ENCODE measurements around the gene FKTN.
"Not testable (repeated sequence)": the region's sequence is repeated elsewhere in the genome, so short reads cannot be mapped to it uniquely, and the experiment has no call there.

FKTN gene

DNA sequence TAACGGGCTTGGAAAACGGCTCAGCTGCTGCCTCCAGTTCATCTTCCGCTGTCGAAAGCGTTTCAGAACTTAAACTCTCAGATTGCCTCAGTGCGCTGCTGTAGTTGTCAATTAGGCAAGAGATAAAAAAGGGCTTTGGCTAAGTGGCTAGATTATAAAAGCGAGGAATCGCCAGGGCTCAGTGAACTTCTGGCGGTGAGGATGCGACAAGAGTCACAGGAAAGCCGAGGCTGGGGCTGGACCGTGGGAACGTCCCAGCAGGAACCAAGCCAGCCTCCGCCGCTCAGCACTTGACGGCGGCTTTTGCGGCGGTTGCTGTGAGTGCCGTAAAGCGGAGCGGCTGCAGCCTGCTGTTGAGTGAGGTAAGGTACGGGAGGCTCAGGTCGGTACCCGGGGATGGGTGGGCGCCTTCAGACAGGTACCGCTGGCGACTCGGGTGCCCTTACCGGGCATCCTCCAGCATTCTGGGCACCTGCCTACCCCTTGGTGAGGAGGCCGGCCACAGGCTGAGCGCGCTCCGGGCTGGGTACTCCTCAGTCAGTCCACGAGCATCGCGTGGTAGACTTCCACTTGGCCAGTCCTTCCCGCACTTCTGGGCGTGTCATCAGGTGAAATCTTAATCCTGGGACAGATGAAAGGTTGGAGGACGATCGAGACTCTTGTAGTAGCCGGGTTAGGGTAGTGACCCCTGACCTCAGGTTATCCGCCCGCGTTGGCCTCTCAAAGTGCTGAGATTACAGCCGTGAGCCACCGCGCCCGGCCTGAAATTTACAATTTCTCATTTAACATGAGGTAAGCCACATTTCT is at the start of gene FKTN:
TSS of gene FKTN (plus strand) at position 328 of the 807 bp plus-strand sequence. CDS start 16,902 bp downstream, outside the sequence.
- DNase-seq = peak; percentile 88 to 91

DNA sequence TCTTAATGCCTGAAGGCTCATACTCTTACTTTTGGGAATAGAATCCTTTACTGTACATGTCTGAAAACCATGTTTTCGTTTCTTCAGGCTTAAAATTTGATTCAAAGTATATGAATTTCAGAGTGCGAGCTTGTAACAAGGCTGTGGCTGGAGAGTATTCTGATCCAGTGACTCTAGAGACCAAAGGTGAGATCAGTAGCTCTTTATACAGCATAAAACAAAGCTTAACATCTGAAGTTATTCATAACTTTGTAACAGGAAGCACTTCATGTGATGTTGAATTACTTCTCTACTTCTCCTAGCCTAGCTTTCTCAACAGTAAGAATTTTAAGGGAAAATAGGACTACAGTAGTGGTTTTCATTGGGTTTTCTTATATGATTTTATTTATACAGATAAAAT is 49.4 kb upstream of the FKTN start:
- DNase-seq = peak; percentile 29 to 36

DNA sequence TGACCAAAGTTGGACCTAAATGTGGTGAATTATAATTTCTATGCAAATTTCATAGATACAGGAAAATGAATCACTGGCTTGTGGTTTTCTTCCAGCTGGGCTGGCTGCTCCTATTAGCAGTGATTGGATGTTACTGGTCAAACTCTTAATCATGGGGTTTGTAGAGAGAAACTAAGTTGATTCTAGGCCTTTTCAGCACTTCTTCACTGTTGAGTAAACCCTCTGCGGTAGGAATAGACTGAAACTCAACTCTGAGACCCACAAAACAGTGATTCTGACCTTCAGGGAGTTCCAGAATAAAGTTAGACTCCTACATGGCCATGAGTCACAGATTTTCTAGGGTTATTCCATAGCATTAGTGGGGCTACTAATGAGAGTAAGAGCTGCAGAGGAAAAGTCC is 47.9 kb upstream of the FKTN start:
- DNase-seq = peak; percentile 84 to 95

DNA sequence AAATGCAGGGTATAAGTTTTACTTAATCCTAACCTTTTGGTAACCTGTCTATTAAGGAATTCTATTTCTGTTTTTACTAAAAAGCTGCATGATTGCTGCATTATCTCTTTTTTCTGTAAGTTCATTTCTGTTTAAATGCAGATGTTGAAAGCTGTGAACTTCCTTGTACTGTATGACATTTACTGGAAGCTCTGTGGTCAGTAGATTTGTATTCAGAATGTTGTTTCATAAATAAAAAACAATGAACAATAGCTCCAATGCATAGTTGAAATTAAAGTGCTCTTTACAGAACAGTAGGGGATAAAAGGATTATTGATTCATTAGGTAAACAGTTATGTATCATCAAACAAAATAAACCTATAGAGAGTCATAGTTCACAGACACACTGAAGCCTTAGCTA is 46.5 kb upstream of the FKTN start:
- peak; percentile 57 to 60 for DNase-seq

DNA sequence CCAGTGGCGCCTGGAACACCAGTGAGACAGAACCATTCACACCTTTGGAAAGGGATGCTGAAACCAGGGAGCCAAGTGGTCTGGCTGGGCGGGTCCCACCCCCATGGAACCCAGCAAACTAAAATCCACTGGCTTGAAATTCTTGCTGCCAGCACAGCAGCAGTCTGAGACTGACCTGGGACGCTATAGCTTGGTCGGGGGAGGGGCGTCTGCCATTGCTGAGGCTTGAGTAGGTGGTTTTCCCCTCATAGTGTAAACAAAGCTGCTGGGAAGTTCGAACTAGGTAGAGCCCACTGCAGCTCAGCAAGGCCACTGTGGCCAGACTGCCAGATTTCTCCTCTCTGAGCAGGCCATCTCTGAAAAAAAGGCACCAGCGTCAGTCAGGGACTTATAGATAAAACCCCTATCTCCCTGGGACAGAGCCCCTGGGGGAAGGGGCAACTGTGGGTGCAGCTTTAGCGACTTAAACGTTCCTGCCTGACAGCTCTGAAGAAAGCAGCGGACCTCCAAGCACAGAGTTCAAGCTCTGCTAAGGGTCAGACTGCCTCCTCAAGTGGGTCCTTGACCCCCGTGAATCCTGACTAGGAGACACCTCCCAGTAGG is 42.0 kb upstream of the FKTN start:
- DNase-seq = no peak

DNA sequence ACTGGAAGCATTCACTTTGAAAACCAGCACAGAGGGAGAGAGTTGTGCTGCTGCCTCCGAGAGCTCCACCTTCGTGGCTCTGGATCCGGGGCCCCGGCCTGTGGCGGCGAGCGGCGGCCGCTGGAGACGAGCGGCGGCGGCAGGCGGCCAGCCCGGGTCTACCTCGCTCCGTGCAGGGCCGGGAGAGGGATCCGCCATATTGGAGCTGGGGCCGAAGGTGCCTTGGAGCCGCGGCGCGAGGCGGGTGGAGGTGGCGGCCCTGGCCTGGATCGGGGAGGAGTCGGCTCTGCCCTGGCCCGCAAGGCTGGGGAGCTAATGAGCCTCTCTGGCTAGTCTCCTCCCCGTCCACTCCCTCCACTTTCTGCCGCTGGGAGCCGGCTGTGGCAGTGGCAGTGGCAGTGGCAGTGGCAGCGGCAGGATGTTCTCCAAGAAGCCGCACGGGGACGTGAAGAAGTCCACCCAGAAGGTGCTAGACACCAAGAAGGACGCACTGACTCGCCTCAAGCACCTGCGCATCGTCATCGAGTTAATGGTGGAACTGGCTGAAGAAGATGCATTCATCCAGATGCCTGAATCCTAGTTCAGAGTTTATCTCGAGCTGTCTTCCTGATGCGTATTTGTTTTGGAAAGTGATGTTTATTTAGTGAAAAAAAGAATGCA is 38.1 kb upstream of the FKTN start:
- not testable (repeated sequence) for DNase-seq

DNA sequence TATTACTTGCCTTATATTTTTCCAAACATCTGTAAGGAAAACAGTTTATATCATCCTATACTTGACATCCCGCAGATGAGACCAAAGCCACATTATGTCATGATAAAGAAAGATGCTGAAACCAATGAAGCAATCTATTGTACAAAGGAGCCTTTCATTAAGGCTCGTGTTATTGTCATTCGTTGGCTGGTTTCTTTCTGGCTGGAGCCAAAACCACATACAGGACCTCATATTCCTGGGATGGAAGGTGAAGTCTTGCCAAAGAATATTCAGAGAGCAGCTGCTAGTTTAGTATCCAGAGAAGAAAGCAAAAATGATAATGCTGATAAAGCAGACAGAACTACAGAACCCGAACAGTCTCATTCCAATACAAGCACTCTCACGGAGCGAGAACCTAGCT is 36.9 kb upstream of the FKTN start:
- DNase-seq = not testable (repeated sequence)

DNA sequence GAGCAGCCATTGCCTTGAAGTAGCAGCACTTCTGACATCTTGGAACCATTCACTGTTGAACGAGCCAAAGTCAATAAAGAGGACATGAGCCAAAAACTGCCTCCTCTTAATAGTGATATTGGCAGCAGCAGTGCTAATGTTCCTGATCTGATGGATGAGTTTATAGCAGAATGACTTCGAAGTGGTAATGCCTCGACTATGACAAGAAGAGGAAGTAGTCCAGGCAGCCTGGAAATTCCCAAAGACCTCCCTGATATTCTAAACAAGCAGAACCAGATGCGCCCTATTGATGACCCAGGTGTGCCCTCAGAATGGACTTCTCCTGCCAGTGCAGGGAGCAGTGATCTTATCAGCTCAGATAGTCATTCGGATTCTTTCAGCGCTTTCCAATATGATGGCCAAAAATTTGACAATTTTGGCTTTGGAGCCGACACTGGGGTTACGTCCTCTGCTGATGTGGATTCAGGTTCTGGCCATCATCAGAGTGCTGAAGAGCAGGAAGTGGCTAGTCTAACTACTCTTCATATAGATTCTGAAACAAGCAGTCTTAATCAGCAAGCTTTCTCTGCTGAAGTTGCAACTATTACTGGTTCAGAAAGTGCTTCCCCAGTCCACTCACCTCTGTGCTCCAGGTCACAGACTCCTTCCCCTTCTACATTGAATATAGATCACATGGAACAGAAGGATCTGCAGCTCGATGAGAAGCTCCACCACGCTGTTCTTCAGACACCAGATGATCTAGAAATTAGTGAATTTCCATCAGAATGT is 35.1 kb upstream of the FKTN start:
- DNase-seq = not testable (repeated sequence)

DNA sequence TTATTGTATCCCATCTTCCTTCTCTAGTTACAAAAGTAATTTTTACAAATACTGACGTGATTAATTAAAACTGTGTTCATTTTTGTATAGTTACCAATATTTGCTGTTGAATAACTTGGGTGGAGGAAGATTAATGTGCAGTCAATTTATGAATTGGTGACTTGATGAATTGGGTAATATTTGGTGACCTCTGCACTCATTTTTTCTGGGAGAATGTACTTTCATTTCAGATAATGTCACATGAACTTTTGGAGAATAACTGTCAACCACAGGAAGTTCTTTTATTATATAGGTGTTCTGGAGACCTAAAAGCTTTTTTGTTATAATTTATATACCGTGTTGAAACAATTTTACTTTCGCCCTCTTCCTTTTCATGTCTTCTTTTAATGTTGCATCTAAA is 26.4 kb upstream of the FKTN start:
- no peak for DNase-seq

DNA sequence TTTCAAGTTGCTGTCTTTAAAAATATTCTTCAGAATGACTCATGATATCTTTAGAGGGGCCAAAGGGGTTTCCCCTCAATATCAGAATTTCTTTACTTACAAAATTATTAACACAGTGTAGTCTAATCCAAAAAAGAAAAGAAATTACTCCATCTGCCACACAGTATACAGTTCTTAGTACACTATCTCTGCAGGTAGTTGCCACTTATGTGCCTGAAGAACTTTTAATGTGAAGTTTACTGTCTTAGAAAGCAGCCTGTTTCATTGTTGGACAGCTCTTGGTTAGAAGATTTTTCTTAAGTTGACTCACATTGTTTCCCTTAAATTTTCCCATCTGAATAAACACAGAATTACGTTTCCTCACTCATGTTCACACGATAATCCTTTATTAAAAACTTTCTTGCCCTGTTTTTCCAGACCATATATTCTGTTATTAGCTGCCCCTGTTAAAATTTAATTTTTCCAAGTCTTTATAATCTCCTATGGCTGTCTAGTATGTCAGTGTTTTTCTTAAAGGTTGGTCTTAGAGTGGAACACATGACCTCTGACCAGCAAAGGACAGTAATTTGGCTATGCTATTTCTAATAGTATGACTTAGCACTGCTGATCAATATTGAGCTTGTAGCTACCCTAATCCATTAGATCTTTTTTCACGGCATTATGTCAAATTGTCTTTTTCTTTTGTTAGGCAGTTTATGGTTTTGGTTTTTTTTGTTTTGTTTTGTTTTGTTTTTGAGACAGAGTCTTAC is 21.8 kb upstream of the FKTN start:
- DNase-seq = no peak

DNA sequence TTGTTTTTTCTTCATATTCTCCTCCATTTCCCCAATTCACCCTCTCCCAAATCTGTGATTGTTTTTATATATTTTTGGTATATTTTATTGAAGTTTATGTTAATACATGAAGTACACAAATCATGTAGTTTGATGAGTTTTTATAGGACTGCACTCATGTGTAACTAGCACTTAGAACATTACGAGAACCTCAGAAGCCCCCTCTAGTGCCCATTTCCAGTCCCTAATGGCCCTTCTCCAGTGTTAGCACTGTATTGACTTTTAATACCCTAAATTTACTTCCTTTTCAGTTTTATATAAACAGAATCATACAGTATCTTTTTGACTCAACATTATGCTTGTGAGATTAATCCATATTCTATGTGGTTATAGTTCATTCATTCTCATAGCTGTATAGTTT is 18.5 kb upstream of the FKTN start:
- DNase-seq = peak in 1 of 2 donors; percentile 17

DNA sequence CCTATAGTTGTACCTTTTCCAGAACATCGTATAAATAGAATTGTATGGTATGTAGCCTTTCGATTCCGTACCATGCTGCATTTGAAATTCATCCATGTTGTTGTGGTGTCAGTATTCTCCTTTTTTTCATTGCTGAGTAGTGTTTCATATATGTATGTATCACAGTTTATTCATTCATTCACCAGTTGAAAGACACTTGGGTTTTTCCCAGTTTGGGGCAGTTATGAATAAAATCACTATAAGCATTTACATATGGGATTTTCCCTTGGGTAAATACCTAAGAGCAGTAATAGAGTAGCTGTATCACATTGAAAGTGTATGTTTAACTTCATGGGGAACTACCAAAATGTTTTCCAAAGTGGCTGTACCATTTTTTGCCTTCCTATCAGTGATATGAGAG is 16.1 kb upstream of the FKTN start:
- peak; percentile 36 to 64 for DNase-seq

DNA sequence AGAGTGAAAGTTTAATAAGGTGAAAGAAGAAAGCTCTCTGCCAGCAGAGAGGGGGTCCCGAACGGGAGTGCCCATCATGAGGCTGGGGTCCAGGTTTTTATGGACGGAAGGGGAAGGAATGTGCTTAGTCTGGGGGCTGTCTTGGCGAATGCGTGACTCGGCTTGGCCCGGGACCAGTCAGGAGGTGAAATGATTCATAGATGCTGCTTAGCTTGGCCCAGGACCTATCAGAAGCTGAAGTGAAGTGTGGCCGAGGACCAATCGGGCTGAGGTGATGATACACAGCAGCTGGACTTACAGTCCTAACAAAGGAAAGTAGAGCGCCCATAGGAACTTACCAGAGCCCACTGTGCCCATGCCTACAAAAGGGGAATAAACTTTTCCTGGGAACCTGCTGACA is 3.9 kb upstream of the FKTN start:
- no peak for DNase-seq

DNA sequence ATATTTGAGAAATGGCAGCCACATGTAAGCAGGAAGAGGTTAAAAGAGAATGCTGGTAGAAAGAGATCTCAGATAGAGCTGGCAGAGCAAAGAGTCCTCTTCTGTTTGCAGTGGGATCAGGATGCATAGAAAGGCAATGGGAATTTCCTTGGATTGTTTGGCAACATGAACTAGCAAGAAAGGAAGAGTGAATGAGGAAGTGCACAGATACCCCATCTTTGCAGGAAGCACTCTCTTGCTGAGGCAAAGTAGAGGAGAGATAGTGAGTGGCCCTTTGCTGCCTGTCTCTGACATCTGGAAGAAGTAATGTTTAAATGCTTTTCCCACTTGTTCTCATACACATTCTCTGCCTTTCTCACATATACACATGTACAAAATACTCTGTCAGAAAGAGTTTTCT is 14.5 kb downstream of the FKTN start:
- no peak for DNase-seq

DNA sequence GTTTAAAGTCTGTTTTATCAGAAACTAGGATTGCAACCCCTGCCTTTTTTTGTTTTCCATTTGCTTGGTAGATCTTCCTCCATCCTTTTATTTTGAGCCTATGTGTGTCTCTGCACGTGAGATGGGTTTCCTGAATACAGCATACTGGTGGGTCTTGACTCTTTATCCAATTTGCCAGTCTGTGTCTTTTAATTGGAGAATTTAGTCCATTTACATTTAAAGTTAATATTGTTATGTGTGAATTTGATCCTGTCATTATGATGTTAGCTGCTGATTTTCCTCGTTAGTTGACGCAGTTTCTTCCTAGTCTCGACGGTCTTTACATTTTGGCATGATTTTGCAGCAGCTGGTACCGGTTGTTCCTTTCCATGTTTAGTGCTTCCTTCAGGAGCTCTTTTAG is 22.0 kb downstream of the FKTN start:
- DNase-seq = not testable (repeated sequence)

DNA sequence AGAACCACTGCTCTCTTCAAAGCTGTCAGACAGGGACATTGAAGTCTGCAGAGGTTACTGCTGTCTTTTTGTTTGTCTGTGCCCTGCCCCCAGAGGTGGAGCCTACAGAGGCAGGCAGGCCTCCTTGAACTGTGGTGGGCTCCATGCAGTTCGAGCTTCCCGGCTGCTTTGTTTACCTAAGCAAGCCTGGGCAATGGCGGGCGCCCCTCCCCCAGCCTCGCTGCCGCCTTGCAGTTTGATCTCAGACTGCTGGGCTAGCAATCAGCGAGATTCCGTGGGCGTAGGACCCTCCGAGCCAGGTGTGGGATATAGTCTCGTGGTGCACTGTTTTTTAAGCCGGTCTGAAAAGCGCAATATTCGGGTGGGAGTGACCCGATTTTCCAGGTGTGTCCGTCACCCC is 23.6 kb downstream of the FKTN start:
- DNase-seq = not testable (repeated sequence)

DNA sequence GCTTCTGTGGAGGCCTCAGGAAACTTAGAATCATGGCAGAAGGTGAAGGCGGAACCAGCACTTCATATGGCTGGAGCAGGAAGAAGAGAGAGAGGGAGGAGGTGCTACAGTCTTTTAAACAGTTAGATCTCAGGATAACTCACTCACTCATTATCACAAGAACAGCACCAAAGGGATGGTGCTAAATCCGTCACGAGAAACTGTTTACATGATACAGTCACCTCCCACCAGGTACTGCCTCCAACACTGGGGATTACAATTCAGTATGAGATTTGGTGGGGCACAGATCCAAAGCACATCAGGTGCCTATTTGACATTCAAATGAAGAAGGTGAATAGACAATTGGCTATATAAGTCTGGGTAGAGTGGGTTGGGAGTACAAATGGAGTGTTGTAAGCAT is 35.2 kb downstream of the FKTN start:
- no peak for DNase-seq

DNA sequence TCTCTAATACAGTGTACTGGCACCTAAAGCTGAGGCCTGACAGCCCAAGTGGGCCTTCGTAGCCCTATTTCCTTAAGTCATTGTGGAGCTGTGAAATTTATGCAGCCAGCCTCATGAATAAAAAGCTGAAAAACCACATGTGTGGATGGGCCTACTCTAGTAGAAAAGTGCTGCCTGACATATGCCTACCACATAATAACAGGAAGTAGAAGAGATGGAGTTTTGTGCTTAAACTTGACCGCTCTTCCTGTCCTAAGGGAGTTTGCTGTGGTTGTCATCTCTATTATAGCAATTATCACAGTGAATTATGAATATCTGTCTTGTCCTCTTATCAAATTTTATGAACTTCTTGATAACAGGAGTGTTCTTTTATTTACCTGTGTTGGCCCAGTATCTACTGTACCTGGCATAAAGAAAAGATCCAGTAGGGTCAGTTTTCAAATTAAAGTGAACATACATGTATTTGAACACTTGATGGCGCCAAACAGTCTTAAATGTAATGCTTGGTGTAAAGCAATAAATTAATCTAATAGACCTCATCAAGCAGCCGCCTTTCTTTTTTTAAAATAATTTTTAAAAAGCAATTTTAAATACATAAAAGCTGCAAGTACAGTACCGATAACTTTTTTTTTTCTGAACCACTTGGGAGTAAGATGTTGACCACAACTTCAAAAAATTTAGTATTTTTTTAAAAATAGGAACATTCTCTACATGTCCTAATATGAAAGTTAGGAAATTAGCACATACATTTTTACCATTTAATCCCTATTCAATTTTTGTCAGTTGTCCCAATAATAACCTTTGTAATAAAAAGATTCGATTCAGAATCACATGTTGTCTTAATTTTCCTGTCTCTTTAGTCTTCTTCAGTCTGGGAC is 51.0 kb downstream of the FKTN start:
- peak; percentile 20 to 64 for DNase-seq

DNA sequence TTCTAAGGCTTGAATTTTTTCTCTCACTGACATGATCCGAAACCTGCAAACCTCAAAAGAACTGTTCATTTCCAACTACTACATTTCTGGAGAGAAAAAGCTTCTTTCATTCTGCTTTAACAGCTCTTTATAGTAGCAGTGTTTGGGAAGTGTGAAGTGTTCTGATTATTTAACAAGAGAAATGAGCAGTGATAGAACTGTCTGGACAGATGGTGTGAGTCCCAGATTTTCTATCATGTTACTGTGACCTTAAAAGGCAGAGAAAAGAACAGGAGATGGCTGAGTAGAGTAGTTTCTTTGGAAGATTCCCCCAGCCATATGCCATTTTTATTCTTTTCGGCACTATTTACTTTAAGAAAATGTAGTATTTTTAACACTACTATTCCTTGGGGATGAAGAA is 63.1 kb downstream of the FKTN start:
- no peak for DNase-seq

DNA sequence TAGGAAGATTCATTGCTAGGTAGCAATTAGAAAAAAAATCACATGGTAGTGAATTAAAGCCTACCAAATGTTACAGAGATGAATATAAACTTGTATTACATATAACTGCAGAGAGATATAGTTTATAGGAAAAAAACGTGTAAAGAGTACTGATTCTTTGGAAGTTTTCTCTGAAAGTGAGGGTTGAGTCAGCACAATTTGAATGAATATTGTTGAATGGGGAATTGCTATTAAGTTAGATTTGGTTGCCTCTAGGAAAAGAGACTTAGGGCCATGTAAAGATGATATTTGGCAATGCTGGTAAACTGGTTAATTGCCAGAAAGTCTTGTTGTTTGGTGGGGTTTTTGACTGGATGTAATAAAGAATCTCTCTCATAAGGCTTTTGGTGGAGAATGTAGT is 67.2 kb downstream of the FKTN start:
- no peak for DNase-seq

DNA sequence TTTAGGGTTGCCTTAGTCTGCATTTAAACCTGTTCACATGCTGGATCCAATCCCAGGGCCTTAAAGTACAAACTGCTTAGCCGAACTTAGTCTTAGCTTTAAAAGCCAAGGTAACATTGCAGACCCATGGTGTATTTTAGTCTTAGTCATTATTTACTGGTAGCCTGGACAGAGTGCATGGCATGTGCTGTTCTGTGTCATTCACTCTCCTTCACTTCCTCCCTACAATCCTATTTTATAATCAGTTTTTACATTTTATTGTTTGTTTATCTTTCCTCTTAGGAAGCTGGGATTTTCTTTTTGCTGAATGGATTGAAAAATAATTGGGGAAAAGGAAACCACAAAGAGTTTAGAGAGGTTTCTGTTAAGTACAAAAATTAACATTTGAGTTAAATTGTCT is 74.9 kb downstream of the FKTN start:
- no peak for DNase-seq

DNA sequence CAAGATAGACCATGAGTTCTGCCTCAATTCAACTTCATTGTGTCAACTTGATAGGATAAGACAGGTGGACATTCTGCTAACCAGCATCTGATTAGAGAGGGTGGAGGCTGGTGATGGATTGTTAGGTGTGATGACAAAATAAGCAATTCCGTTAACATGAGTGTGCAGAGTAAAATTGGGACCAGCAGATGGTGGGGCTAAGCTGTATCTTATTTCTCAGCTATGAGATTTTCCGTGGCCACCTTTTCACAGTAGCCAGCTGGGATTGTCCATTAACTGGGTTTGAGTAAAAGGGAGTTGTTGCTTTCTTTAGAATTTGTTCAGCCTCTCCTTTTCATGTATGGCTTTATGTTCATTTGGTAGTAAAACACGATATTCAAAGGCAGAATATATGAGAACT is 75.5 kb downstream of the FKTN start:
- no peak for DNase-seq
